Activated naive CD8-positive, alpha-beta T cell treated with anti-CD3 and anti-CD28 coated beads, Interleukin-2, amount 50 U/mL, for 16 hours (primary cell): ENCODE results near the gene CELA3B.
"Not testable (repeated sequence)": the region's sequence is repeated elsewhere in the genome, so short reads cannot be mapped to it uniquely, and the experiment has no call there.

Experiments
- DNase-seq: peaks from one replicate; pipeline ENCODE4 v3.0.0-alpha.2; 2020; ENCODE audit warnings: low read depth, low spot score

The CELA3B gene, protein sequence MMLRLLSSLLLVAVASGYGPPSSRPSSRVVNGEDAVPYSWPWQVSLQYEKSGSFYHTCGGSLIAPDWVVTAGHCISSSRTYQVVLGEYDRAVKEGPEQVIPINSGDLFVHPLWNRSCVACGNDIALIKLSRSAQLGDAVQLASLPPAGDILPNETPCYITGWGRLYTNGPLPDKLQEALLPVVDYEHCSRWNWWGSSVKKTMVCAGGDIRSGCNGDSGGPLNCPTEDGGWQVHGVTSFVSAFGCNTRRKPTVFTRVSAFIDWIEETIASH

DNA sequence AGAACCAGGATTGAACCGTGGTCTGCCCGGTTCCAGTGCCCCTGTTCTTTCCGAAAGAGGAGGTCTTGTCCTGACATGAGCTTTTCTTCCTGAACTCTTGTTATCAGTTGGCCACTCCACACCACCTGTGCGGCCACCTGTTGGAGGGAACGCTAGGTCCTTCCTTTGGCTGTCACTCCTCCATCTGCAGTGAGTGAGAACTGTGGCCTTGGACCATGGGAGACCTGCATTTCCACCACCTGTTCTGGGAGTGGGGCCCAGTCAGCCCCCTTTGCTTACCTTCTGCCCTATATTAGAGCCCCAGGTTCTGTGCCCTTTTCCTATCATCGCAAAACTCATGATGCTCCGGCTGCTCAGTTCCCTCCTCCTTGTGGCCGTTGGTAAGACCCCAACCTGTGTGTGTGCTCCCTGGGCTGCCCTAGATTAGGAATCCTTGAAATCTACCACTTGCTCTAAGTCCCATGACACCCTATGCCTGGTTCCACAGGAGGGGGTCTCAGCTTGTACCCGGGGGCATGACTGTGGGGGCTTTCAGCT is at the start of gene CELA3B:
Gene CELA3B, plus strand, starts transcription at position 320 of the 537 bp plus-strand sequence. Its CDS starts 18 bp downstream, at position 338.
- not testable (repeated sequence) for DNase-seq

DNA sequence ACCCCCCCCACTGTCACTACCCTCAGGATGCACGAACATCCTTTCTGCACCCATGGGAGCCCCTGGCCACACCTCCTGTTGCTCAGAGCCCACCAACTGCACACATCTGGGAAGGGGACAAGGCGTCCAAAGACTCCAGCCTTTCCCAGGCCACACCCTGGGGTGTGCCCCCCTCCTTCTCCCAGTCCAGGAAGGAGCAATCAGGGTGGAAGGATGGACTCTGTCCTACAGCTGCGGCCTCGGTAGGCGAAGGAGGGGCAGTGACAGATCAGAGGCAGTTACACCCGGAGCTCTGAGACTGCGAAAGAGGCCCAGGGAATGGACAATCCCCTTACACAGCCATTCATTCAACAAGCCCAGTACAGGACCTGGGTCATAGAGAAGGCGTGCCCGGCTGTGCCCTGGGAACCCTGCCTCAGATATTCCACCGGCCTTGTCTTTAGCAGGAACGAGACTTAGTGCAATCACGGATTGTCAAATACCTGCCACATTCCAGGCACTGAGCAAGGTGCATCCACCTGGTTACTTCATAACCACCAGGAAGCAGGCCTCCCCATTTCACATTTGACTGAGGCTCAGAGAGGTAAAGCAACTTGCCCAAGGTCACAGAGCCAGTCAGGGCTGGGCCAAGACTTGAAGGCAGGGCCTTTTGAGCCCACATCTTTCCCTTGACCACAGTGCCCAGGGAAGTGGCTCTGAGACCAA is 49.1 kb upstream of the CELA3B start:
- no peak for DNase-seq

DNA sequence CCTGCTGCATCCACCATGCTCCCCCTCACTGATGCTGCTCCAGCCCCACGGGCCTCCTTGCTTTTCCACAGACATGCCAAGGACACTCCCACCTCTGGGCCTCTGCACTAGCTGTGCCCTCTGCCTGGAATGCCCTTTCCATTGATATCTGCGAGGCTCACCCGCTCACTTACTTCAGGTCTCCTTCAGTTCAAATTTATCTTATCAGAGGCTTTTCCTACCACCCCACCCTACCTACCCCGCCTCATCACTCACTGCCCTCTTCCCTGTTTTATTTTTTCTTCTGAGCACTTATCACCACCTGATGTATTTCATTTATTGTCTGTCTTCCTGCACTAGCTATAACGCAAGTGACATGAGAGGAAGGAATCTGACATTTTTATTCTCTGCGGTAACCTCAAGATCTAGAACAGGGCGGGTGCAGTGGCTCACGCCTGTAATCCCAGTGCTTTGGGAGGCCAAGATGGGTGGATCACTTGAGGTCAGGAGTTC is 46.7 kb upstream of the CELA3B start:
- DNase-seq: no peak

DNA sequence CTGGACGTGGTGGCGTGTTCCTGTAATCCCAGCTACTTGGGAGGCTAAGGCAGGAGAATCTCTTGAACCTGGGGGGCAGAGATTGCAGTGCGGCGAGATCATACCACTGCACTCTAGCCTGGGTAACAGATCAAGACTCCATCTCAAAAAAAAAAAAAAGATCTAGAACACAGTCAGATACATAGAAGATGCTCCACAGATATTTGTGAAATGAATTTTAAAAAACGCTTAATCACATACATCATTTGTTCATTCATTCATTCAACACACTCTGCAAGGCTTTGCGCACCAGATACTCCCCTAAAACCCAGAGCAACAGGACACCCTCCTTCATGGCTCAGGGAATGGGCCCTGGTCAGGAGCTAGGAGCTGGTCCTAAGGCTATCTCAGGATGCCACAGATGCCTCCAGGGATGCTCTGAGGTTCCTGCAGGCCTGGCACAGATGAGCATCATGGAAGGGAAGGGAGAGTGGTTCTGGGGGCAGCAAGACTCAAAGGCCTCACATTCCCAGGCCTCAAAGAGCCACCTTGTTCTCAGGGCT is 46.1 kb upstream of the CELA3B start:
- no peak for DNase-seq

DNA sequence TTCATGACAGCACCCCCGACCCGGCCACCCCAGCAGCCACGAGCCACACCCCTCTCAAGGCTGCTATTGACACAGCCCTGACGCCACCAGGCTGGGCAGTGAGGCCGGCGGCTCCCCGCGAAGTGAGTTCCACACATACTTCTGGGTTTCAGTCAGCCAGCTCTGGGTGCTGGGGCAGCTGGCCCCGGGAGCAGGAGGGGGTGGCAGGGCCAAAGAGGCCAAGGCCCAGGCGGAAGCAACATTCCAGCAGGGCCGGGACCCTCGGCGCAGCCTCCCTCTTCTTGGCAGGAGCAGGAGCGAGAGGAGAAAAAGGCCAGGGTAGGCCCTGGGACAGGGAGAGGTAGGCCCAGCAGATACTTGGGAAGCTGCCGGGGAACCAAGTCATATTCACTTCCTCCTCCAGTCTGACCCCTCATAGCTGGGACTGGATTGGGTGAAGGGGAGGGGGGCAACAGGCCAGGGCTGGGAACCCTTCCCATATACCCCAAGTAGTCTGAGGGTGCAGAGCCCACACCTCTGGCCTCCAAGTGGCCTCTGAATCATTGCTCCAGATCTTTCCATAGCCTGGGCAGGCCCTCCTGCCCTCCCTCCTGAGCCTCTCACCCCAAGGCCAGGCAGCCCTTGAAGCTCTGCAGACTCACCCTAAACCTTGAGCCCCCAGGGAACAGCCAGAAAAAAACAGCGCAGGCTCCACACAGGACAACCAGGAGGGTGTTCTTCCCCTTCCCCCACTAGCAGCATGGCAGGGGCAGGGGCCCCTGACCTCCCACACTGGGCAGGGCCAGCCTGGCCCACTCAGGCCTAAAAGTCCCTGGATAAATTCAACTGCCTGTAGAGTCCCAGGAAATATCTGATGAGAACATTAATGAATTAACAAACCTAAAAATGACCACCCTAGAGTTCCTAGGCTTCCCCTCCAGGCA is 45.4 kb upstream of the CELA3B start:
- no peak for DNase-seq

DNA sequence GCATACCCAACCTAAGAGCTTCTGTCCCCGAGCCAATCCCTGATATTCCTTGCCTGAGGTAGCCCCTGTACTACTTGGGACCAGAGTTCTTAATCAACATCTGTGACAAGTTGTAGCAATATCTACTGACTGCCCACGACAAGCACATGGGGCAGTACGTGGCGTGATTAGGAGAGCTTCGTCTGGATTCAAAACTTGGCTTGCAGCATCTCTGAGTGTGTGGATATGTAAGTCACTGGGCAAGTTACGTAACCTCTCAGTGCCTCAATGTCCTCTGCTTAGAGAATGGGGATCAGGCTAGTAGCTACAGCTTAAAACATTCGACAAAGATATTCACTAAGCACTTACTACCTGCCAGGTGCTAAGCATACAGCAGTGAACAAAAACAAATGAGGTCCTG is 44.7 kb upstream of the CELA3B start:
- no peak for DNase-seq

DNA sequence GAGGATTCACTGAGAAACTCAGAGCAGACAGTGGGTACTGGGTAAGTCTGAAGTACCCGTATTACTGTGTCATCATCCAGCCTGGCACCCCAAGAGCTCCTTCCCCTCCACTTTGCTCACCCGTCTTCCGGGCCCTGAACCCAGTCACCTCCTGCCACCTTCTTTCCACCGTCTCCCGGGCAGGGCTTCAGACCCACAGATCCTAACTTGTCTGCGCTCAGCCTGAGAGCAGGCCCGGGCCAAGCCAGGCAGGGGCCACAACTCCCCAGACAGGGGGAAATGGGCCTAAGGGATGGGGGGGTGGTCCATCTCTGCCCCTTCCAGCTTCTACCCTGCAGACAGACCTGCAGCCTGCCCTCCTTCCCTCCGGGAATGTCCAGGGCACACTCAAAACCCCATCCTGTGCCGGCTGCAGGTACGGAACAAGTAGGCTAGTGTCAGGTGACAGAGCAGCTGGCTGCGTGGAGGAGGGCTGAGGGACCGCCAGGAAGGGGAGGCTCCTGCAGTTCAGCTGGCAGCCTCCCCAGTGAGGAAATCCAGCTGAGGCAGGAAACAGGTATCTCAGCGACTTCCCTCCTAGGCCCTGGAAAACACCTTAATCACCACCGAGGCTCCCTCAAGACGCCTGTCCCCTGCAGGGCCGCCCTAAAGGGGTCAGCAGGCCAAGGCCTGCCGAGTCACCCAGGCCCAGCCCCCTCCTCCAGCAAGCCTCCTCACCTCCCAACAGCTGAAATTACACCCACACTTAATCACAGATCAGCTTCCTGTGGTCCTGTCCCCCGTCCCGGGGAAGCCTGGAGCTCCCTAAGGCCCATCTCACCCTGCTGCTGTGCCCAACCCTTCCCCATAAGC is 43.2 kb upstream of the CELA3B start:
- no peak for DNase-seq

DNA sequence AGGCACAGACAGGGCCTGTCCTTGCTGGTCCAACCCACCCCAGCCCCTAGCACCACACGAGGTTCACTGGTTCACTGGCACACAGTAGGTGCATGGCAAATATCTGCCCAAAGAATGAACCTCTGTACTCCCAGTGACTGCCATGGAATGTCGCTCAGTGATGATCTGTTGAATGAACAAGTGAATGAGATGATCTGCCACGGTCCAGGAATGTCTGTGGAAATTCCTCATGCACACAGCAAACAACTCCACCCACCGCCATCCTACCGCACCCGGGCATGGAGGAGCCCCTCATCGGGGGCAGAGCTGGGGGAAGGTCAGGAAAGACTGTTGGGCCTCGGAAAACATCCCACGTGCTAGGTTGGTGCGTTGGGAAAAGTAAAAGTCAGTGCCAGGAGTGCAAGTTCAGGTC is 41.4 kb upstream of the CELA3B start:
- no peak for DNase-seq

DNA sequence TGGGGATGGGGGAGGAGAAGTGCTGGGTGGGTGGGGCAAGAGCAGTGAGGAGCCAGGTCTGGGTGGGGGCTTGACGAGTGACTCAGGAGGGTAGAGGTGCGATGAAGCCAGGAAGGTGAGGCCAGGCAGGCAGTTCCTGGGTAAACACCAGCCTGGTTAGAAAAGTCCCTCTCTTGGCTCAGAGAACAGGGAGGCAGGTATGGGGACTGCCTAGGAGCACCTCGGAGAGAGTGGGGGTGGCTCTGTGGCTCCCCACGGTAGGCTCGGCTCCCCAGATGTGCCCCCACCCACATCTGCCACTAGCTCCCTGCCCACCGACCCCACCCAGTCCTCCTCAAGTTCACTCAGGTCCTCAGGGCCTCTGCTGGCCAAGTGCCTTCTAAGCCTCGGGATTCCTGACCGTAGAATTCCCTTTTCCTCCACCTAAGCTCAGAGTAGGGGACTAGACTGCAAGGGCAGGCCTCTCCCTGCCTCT is 40.9 kb upstream of the CELA3B start:
- no peak for DNase-seq

DNA sequence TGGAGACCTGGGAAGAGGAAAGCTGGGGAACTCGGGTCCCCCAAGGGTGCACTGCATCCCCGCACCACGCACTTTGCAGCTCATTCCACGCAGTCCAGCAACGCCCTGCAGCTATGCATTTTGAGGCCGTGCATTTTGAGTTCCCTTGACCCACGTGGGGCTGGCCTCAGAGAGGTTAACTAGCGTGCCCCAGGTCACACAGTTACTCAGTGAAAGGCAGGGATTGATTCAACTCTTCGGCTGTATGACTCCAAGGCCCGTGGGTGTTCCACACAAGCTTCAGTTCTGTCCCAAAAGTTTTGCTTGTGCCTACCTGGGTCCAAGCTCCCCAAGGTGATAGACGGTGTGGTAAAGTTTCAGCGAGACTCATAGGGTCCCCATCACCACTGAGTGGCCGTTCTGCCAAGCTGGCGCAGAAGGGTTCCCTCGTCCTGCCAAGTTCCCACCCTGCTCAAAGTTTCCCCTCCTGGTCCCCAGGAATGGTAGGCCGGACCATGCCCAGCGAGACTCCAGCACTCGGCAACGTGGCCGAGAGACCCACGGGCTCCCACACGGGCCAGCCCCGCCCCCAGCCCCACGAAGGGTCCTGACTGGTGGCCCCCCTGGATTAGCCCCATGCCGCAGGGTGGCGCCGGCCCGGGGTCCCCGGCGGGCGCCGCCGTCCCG is 40.3 kb upstream of the CELA3B start:
- no peak for DNase-seq

DNA sequence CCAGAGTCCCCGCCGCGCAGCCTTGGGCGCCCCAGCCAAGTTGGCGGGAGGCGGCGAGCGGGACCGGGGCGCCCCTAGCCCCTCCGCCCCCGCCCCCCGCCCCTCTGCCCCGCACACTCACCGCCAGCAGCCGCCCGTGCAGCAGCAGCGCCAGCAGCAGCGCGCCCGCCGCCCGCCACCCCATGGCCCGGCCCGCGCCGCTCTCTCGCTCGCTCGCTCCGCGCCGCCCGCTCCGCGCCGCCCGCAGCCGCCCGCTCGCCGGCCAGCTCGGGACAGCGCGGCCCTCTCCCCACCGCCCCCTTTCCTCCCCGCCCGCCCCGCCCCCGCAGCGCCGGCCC is 39.8 kb upstream of the CELA3B start, which contains the start of gene HSPG2:
Gene HSPG2, minus strand, starts transcription at position 277 of the 338 bp plus-strand sequence. Its CDS starts 93 bp downstream, at position 184.
- DNase-seq: no peak

DNA sequence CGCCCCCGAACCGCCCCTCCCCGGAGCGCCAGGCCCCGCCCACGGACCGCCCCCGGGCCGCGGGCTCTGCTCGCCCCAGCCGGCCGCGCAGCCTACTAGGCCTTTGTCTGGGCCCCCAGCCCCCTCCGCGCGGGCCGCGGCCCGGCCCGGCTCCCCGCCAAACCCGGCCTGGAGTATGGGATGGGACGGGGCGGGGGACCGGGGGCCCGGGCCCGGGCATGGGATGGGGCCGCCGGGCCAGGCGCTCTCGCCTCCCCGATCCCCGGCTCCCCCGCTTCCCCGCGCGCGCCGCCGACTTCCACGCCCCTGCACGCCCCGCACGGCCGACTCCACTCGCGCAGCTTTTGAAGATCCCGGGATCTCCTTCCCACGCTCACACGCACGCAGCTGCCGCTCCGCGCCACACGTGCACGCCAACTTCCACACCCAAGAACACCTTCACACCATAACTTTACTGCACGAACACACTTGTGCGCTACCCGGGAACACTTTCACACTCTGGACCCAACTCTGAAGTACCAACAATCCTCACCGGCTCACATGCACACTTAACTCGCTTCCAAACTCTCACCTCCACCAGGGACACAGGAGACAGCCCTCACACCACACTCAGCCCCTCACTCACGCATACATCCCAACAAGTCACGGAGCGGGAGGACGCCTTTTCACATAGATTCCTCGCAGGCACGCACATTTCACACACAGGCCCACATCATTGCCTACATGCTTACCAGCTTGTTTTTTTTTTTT is 39.3 kb upstream of the CELA3B start:
- peak; percentile 17 for DNase-seq

DNA sequence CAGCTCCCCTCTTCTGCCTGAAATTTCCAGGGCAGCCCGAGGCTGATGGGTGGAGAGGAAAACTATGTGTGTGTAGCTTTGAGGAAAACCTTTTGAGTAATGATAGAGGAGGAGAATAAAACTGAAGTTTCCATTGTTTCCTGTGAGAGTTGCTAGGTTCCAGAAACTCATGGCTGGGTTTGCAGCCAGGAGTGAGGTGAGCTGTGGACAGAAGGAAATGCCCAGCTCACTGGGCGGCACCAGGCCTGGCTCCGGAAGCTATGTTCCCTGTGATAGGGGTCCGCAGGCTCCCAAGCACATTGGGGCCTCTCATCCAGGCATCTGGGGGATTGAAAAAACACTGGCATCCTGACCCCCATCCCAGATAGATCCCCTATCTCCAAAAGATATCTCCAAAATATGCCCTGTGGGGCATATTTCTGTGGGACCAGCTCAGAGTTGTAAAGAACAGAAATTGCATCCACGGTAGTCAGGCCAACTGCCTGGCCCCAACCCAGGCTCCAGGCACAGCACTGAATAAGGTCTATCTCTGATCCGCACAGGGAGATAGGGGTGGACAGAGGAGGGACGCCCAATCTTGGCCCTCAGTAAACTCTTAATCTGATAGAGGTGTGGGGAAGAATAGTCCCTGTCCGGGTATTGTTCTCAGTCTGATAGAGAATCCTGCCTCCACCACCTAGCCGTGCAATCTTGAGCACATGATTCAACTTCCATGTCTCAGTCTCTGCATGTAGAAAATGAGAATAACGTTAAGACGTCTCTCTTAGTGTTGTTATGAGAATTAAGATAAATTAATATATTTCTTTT is 37.9 kb upstream of the CELA3B start:
- DNase-seq: no peak

DNA sequence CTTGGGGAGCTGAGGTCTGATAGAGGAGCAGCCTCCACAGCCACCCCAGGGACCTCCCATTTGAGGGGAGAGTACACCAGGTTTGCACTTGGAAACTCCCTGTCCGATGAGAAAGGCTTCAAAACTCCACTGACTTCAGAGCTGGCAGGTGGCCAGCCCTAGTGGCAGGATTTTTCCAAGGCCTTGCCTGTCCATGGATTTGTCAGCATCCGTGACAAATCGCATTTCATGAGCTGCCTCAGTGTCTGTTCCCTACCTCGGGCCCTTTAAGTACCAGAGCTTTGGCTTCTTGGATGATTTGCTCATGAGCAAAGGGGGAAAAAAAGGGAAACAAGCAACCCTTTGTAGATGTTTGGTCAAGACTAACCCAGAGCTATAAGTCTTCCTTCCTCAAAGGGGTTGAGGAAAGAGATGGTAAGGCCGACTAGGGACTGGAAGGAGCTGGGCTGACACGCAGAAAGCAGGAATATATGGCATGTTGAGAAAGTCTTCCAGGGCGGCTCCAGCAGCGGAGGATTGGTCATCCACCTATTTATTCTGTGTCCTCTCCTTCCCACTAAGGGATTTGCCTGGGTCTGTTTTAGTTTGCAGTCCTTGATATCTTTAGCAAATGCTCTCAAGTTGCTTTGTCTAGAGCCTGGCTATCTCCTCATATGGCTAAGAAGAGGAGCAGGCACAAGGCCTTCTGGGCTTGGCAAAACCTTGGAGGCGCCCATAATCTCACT is 37.0 kb upstream of the CELA3B start:
- DNase-seq: no peak

DNA sequence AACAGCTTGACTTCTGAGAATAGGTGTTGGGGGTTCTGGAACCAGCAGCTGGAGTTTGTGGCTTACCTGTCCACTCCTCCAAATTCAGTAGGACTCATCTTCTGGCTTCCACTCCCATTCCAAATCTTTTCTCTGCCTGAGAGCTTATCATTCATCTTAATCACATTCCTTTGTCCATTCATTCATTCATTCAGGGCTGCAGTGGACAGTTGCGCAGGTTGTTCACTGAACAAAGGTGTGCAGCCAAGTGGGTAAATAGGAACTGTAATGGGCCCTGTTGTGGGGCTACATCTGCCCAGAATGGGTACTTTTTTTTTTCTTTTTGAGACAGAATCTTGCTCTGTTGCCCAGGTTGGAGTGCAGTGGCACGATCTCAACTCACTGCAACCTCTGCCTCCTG is 36.3 kb upstream of the CELA3B start:
- DNase-seq: no peak

DNA sequence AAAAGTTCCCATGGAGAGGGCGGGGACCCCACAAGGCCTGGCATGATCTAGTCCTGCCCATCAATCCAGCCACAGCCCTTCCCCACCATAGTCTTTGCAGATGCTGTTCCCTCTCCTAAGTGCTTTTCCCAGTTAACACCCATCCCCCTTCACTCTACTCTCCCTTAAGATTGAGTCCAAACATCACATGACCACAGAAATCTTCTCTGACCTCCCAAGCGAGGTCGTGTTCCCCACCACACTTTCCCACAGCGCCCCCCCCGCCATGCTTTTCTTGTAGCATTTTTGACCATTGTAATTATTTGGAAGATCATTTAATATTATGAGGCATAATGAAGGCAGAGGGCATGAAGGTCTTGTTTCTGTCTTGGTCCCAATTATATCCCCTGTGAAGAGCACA is 35.5 kb upstream of the CELA3B start:
- no peak for DNase-seq

DNA sequence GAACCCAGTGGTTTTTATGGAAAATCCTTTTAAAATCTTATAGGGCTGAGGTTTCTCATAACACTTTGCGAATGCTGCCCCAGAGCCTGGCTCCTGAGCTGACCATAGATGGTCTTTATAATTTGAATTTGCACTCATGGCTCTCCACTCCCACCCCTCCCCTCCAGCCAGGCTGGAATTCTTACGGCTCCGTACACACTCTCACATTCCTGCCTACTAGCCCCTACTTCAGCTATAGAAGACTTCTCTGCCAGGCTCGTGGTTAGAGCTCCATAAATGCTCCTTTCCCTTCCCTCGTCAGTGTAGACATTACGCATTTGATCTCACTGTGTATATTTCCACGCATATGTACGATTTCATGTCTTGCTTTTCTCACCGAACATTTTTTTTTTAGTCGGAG is 34.4 kb upstream of the CELA3B start:
- no peak for DNase-seq
